ENCODE measurements around the gene CTNNA3. TPM values are rescaled to one million over a fixed set of nuclear protein-coding genes. Genes with fewer than 3 reads are reported as not detected.

The CTNNA3 gene
- total RNA-seq, 1 donor: not detected

DNA sequence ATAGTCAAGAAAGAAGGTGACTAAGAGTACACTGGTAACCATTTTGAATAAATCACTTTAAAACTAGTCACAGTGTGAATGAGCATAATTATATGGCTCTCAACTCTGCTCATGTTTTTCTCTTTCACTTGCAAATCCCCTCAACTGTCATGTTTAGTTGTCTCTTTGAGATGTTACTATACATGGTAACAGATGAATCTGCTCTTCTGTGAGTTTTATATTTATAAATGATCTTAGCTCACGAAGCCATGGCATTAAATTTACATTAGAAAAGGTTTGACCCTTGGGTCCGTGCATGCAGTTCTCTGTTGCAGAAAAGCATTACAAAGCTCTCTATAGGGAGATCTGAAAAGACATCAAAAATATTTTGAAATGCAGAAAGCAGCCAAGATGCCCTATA is 803.1 kb downstream of the CTNNA3 start:
- H3K9me3 ChIP-seq (ENCODE audit: low read depth, low read length): no peaks in the 10 kb centered on the region
- no peak for DNase-seq (ENCODE audit: insufficient read length, low spot score, missing footprints)
- H3K79me2 ChIP-seq (ENCODE audit: insufficient read depth, low read length): no peaks in the 10 kb centered on the region
- TF ChIP-seq, protein P1, sequence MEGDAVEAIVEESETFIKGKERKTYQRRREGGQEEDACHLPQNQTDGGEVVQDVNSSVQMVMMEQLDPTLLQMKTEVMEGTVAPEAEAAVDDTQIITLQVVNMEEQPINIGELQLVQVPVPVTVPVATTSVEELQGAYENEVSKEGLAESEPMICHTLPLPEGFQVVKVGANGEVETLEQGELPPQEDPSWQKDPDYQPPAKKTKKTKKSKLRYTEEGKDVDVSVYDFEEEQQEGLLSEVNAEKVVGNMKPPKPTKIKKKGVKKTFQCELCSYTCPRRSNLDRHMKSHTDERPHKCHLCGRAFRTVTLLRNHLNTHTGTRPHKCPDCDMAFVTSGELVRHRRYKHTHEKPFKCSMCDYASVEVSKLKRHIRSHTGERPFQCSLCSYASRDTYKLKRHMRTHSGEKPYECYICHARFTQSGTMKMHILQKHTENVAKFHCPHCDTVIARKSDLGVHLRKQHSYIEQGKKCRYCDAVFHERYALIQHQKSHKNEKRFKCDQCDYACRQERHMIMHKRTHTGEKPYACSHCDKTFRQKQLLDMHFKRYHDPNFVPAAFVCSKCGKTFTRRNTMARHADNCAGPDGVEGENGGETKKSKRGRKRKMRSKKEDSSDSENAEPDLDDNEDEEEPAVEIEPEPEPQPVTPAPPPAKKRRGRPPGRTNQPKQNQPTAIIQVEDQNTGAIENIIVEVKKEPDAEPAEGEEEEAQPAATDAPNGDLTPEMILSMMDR (IDR thresholded peaks at IDR 0.05; ENCODE audit: extremely low read depth, low read depth, low read length): no peak
- H2AFZ ChIP-seq (ENCODE audit: low read length): no peak overlapping the region
- no peaks in the 10 kb centered on the region for H3K27me3 ChIP-seq (ENCODE audit: insufficient read depth, low read length)
- no peaks in the 10 kb centered on the region for H4K20me1 ChIP-seq (ENCODE audit: insufficient read depth, low read length)
- no peak overlapping the region for H3K4me2 ChIP-seq (ENCODE audit: insufficient read depth, low read length)
- H3K36me3 ChIP-seq (ENCODE audit: insufficient read depth, low read length): no peaks in the 10 kb centered on the region
- H3K27ac ChIP-seq (ENCODE audit: low read depth, low read length): no peak overlapping the region
- H3K4me1 ChIP-seq (ENCODE audit: insufficient read depth, low read length): no peaks in the 10 kb centered on the region
- no peak overlapping the region for H3K4me3 ChIP-seq (ENCODE audit: insufficient read depth, low read length)

DNA sequence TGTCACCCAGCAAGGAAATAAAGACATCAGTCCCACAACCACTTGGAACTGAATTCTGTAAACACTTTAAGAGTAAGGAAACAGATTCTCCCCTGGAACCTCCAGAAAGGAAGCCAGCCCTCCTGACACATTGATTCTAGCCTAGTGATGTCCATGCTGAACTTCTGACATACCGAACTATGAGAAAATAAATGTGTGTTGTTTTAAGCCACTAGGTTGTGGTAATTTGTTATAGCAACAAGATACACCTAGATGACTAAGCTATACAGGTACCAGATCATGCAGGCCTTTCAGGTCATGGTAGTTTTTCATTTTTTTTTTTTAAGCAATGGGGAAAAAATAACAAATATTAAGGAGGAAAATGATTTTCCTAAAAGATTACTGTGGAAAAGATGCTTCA is 807.8 kb downstream of the CTNNA3 start:
- no peaks in the 10 kb centered on the region for H4K20me1 ChIP-seq (ENCODE audit: insufficient read depth, low read length)
- no peaks in the 10 kb centered on the region for H3K27me3 ChIP-seq (ENCODE audit: insufficient read depth, low read length)
- H3K4me1 ChIP-seq (ENCODE audit: insufficient read depth, low read length): no peaks in the 10 kb centered on the region
- H2AFZ ChIP-seq (ENCODE audit: low read length): no peak overlapping the region
- H3K9me3 ChIP-seq (ENCODE audit: low read depth, low read length): no peaks in the 10 kb centered on the region
- TF ChIP-seq, protein P1 (IDR thresholded peaks at IDR 0.05; ENCODE audit: extremely low read depth, low read depth, low read length): no peak
- no peaks in the 10 kb centered on the region for H3K79me2 ChIP-seq (ENCODE audit: insufficient read depth, low read length)
- no peaks in the 10 kb centered on the region for H3K36me3 ChIP-seq (ENCODE audit: insufficient read depth, low read length)
- H3K4me3 ChIP-seq (ENCODE audit: insufficient read depth, low read length): no peak overlapping the region
- no peak overlapping the region for H3K4me2 ChIP-seq (ENCODE audit: insufficient read depth, low read length)
- no peak overlapping the region for H3K27ac ChIP-seq (ENCODE audit: low read depth, low read length)
- DNase-seq (ENCODE audit: insufficient read length, low spot score, missing footprints): no peak

DNA sequence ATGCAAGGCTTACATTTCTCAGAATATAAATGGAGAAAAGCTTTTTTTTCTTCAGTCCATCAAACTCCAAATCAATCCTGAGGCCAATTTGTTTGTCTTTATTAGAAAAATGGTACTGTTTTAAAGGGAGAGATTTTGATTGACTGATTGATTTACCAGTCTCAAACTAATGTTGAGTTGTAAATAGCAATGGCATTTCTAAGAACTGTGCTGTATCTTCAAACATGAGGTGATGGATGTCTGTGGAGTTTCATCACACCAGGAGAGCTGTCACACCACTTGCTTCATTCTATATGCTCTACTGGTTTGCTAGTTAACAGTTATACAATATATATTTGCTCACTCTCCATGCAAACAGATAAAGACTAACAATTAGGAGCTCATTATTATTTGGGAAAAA is 809.1 kb downstream of the CTNNA3 start:
- Histone ChIP-seq H3K36me3 (ENCODE audit: insufficient read depth, low read length) (no peaks in the 10 kb centered on the region), H3K27me3 (ENCODE audit: insufficient read depth, low read length) (no peaks in the 10 kb centered on the region), H3K4me2 (ENCODE audit: insufficient read depth, low read length) (no peak overlapping the region)

DNA sequence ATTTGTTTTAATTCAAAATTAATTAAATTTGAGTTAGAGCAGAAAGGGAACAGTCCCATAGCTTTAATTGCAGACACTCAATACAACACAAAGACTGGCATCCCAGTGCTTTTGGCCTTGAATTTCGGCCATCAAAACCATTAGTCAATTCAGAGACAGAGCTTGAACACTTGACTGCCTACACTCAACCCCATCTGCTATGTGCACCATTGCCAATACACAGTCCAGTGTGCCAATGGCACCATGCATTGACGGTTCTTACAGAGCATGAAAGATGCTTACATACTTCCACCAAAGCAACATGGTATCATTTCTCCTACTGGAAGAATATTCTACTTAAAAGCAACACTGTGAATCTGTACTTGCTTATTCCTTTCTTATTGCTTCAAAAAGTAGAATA is 813.7 kb downstream of the CTNNA3 start:
- no peak for DNase-seq (ENCODE audit: insufficient read length, low spot score, missing footprints)
- no peak overlapping the region for H3K4me2 ChIP-seq (ENCODE audit: insufficient read depth, low read length)
- TF ChIP-seq, protein P1 (IDR thresholded peaks at IDR 0.05; ENCODE audit: extremely low read depth, low read depth, low read length): no peak
- no peaks in the 10 kb centered on the region for H3K36me3 ChIP-seq (ENCODE audit: insufficient read depth, low read length)
- no peaks in the 10 kb centered on the region for H3K27me3 ChIP-seq (ENCODE audit: insufficient read depth, low read length)
- no peaks in the 10 kb centered on the region for H4K20me1 ChIP-seq (ENCODE audit: insufficient read depth, low read length)
- H3K9me3 ChIP-seq (ENCODE audit: low read depth, low read length): no peaks in the 10 kb centered on the region
- H3K79me2 ChIP-seq (ENCODE audit: insufficient read depth, low read length): no peaks in the 10 kb centered on the region
- no peaks in the 10 kb centered on the region for H3K4me1 ChIP-seq (ENCODE audit: insufficient read depth, low read length)
- no peak overlapping the region for H2AFZ ChIP-seq (ENCODE audit: low read length)
- no peak overlapping the region for H3K27ac ChIP-seq (ENCODE audit: low read depth, low read length)
- no peak overlapping the region for H3K4me3 ChIP-seq (ENCODE audit: insufficient read depth, low read length)

More for the DNA sequence above, 809.1 kb downstream of the CTNNA3 start:
- TF ChIP-seq, protein P1 (IDR thresholded peaks at IDR 0.05; ENCODE audit: extremely low read depth, low read depth, low read length): no peak
- no peak overlapping the region for H2AFZ ChIP-seq (ENCODE audit: low read length)
- H3K79me2 ChIP-seq (ENCODE audit: insufficient read depth, low read length): no peaks in the 10 kb centered on the region
- H3K9me3 ChIP-seq (ENCODE audit: low read depth, low read length): no peaks in the 10 kb centered on the region
- H3K4me3 ChIP-seq (ENCODE audit: insufficient read depth, low read length): no peak overlapping the region
- H3K27ac ChIP-seq (ENCODE audit: low read depth, low read length): no peak overlapping the region
- H3K4me1 ChIP-seq (ENCODE audit: insufficient read depth, low read length): no peaks in the 10 kb centered on the region
- H4K20me1 ChIP-seq (ENCODE audit: insufficient read depth, low read length): no peaks in the 10 kb centered on the region
- no peak for DNase-seq (ENCODE audit: insufficient read length, low spot score, missing footprints)

Measured in osteoblast (primary cell).